Mesenchymal stem cell (in vitro differentiated cells and primary cell): Measurements from ENCODE around the gene MX2.

Source experiments
- DNase-seq: peaks from one replicate; pipeline ENCODE4 v3.0.0-alpha.2; 2013
- H2AFZ ChIP-seq: one replicate; pipeline ENCODE4 v1.6.1; 2013; ENCODE audit warnings: low read depth, mild to moderate bottlenecking, control low read depth, inconsistent platforms, low read length, moderate library complexity
- H2AK5ac ChIP-seq: 2 replicates; pipeline ENCODE4 v1.6.1; 2013; ENCODE audit warnings: low read length, moderate library complexity, mild to moderate bottlenecking, inconsistent platforms; ENCODE audit not compliant: severe bottlenecking
- H2BK120ac ChIP-seq: one replicate; pipeline ENCODE4 v1.6.1; 2013; ENCODE audit warnings: low read depth, mild to moderate bottlenecking, inconsistent platforms, low read length, moderate library complexity
- H2BK12ac ChIP-seq, 2 experiments: one replicate each; pipeline ENCODE4 v1.6.1; 2013; ENCODE audit warnings: inconsistent platforms in 2 of 2, low read length in 2 of 2, mild to moderate bottlenecking in 2 of 2, moderate library complexity in 2 of 2, control low read depth in 1 of 2
- H2BK15ac ChIP-seq: one replicate; pipeline ENCODE4 v1.6.1; 2013; ENCODE audit warnings: mild to moderate bottlenecking, low read depth, inconsistent platforms; ENCODE audit not compliant: poor library complexity, severe bottlenecking
- H2BK5ac ChIP-seq: 2 replicates; pipeline ENCODE4 v1.6.1; 2013; ENCODE audit warnings: low read depth, mild to moderate bottlenecking, low read length, control low read depth, inconsistent platforms; ENCODE audit not compliant: poor library complexity, severe bottlenecking
- H3K14ac ChIP-seq, 2 experiments: one replicate each; pipeline ENCODE4 v1.6.1; 2013; ENCODE audit warnings: inconsistent platforms in 2 of 2, low read length in 2 of 2, control low read depth in 1 of 2, mild to moderate bottlenecking in 1 of 2, moderate library complexity in 1 of 2
- H3K18ac ChIP-seq, 2 experiments: one replicate each; pipeline ENCODE4 v1.6.1; 2013; ENCODE audit warnings: inconsistent platforms in 2 of 2, low read length in 2 of 2, control low read depth in 1 of 2, low read depth in 1 of 2, mild to moderate bottlenecking in 1 of 2
- H3K23ac ChIP-seq, 2 experiments: one replicate each; pipeline ENCODE4 v1.6.1; 2013; ENCODE audit warnings: inconsistent platforms in 2 of 2, low read length in 2 of 2, mild to moderate bottlenecking in 2 of 2, moderate library complexity in 2 of 2, control low read depth in 1 of 2
- H3K27ac ChIP-seq: 2 replicates; pipeline ENCODE4 v1.5.1; 2013; ENCODE audit warnings: mild to moderate bottlenecking, moderate library complexity, low read length, control low read depth, inconsistent platforms; ENCODE audit not compliant: poor library complexity, severe bottlenecking
- H3K27me3 ChIP-seq, 2 experiments: 2 replicates each; pipeline versions ENCODE4 v1.6.1 to v1.7.0; 2013; ENCODE audit warnings: low read length in 2 of 2, mild to moderate bottlenecking in 2 of 2, moderate library complexity in 2 of 2, control low read depth in 1 of 2, inconsistent platforms in 1 of 2; ENCODE audit not compliant: control insufficient read depth in 1 of 2, insufficient read depth in 1 of 2
- H3K36me3 ChIP-seq, 2 experiments: 2 replicates each; pipeline versions ENCODE4 v1.6.1 to v1.7.0; 2013; ENCODE audit warnings: low read length in 2 of 2, control low read depth in 1 of 2, inconsistent platforms in 1 of 2, low read depth in 1 of 2, mild to moderate bottlenecking in 1 of 2; ENCODE audit not compliant: insufficient read depth in 2 of 2, control insufficient read depth in 1 of 2
- H3K4ac ChIP-seq, 2 experiments: one replicate each; pipeline ENCODE4 v1.6.1; 2013; ENCODE audit warnings: inconsistent platforms in 2 of 2, low read length in 2 of 2, mild to moderate bottlenecking in 2 of 2, moderate library complexity in 2 of 2, control low read depth in 1 of 2, low read depth in 1 of 2
- H3K4me1 ChIP-seq: 2 replicates; pipeline ENCODE4 v1.6.1; 2013; ENCODE audit warnings: low read depth, low read length, control low read depth; ENCODE audit not compliant: control insufficient read depth, insufficient read depth
- H3K4me2 ChIP-seq: 2 replicates; pipeline ENCODE4 v1.6.1; 2013; ENCODE audit warnings: low read length, mild to moderate bottlenecking, inconsistent platforms; ENCODE audit not compliant: poor library complexity, severe bottlenecking
- H3K4me3 ChIP-seq, 2 experiments: 2 replicates each; pipeline versions ENCODE4 v1.5.1 to v1.7.0; 2013; ENCODE audit warnings: low read length in 2 of 2, mild to moderate bottlenecking in 2 of 2, control low read depth in 1 of 2, low read depth in 1 of 2; ENCODE audit not compliant: insufficient read depth in 1 of 2
- H3K79me1 ChIP-seq: replicated peaks from 2 replicates; pipeline ENCODE4 v1.6.1; 2013; ENCODE audit warnings: mild to moderate bottlenecking, control low read depth, low read length, inconsistent platforms; ENCODE audit not compliant: poor library complexity, severe bottlenecking
- H3K9ac ChIP-seq: 2 replicates; pipeline ENCODE4 v1.7.0; 2013; ENCODE audit warnings: mild to moderate bottlenecking, low read length, moderate library complexity
- H3K9me3 ChIP-seq: 2 replicates; pipeline ENCODE4 v1.7.0; 2013; ENCODE audit warnings: mild to moderate bottlenecking, low read length; ENCODE audit not compliant: control insufficient read depth
- H4K8ac ChIP-seq: one replicate; pipeline ENCODE4 v1.6.1; 2013; ENCODE audit warnings: inconsistent platforms, mild to moderate bottlenecking, low read length, moderate library complexity
- H4K91ac ChIP-seq: one replicate; pipeline ENCODE4 v1.6.1; 2013; ENCODE audit warnings: mild to moderate bottlenecking, low read length, inconsistent platforms
- WGBS: methylation state at CpG from one replicate; pipeline ENCODE4 v1.1.7; 2013; ENCODE audit warnings: mixed read lengths; 5-methylcytosine and 5-hydroxymethylcytosine counted together

The MX2 gene

GRCh38 chr21:41458121-41458520 is 96.3 kb downstream of the MX2 start:
- Histone ChIP-seq H3K9ac (no peak overlapping the region), H3K18ac (no peak overlapping the region), H2BK15ac (no peak overlapping the region), H3K27me3 (no peaks in the 10 kb centered on the region), H3K27ac (no peak overlapping the region), H3K9me3 (no peaks in the 10 kb centered on the region), H2AK5ac (no peak overlapping the region), H2AFZ (no peak overlapping the region), H3K79me1 (no peaks in the 10 kb centered on the region), H2BK120ac (no peak overlapping the region), H3K23ac (no peak overlapping the region), H2BK5ac (no peak overlapping the region), H4K91ac (no peak overlapping the region), H3K4me3 (no peak overlapping the region), H3K14ac (no peak overlapping the region), H3K4me2 (no peak overlapping the region), H3K4me1 (peaks cover 10% of the 10 kb centered on the region), H3K4ac (no peak overlapping the region), H3K36me3 (peaks cover 0 to 51% of the 10 kb centered on the region in 2 experiments), H2BK12ac (no peak overlapping the region), H4K8ac (no peak overlapping the region)
- DNase-seq: no peak
- WGBS: 81% methylated on average over 6 of the region's 6 CpGs

GRCh38 chr21:41458559-41458958 is 96.7 kb downstream of the MX2 start:
- Histone ChIP-seq H3K27ac (no peak overlapping the region), H3K9ac (no peak overlapping the region), H3K79me1 (no peaks in the 10 kb centered on the region), H3K27me3 (no peaks in the 10 kb centered on the region), H3K36me3 (peaks cover 0 to 47% of the 10 kb centered on the region in 2 experiments), H3K23ac (no peak overlapping the region), H2BK5ac (no peak overlapping the region), H2BK15ac (no peak overlapping the region), H2BK120ac (no peak overlapping the region), H4K91ac (no peak overlapping the region), H2AK5ac (no peak overlapping the region), H3K4me1 (peaks cover 10% of the 10 kb centered on the region), H4K8ac (no peak overlapping the region), H3K4me3 (no peak overlapping the region), H2AFZ (no peak overlapping the region), H2BK12ac (no peak overlapping the region), H3K14ac (no peak overlapping the region), H3K9me3 (no peaks in the 10 kb centered on the region), H3K4me2 (no peak overlapping the region), H3K4ac (no peak overlapping the region), H3K18ac (no peak overlapping the region)
- 86% methylated on average over 22 of the region's 22 CpGs for WGBS
- no peak for DNase-seq
